Activated CD8-positive, alpha-beta memory T cell treated with anti-CD3 and anti-CD28 coated beads, Interleukin-2, amount 50 U/mL, for 24 hours (primary cell): ENCODE data around the gene AKAP6.
"Not testable (repeated sequence)": the region's sequence is repeated elsewhere in the genome, so short reads cannot be mapped to it uniquely, and the experiment has no call there.

Experiments used
- DNase-seq: peaks from one replicate; pipeline ENCODE4 v3.0.0-alpha.2; 2020; ENCODE audit errors: extremely low read depth

Gene AKAP6

GRCh38 chr14:32744811-32745445 is 415.8 kb downstream of the AKAP6 start:
- no peak for DNase-seq

- no peak for DNase-seq
Observed at GRCh38 chr14:32754209-32754608, 425.1 kb downstream of the AKAP6 start.

- no peak for DNase-seq
Observed at GRCh38 chr14:32756173-32756572, 427.1 kb downstream of the AKAP6 start.

- DNase-seq: no peak
Observed at GRCh38 chr14:32756775-32757174, 427.7 kb downstream of the AKAP6 start.

- no peak for DNase-seq
Observed at GRCh38 chr14:32757568-32757967, 428.5 kb downstream of the AKAP6 start.

- no peak for DNase-seq
Observed at GRCh38 chr14:32761381-32761968, 432.4 kb downstream of the AKAP6 start.

GRCh38 chr14:32762886-32763285 is 433.8 kb downstream of the AKAP6 start:
- DNase-seq: no peak

GRCh38 chr14:32763673-32764072 is 434.6 kb downstream of the AKAP6 start:
- no peak for DNase-seq

GRCh38 chr14:32764131-32764530 is 435.0 kb downstream of the AKAP6 start:
- DNase-seq: no peak

GRCh38 chr14:32770422-32770821 is 441.3 kb downstream of the AKAP6 start:
- DNase-seq: no peak

- DNase-seq: no peak
Observed at GRCh38 chr14:32774214-32774613, 445.1 kb downstream of the AKAP6 start.

GRCh38 chr14:32779840-32780239 is 450.7 kb downstream of the AKAP6 start:
- DNase-seq: no peak

GRCh38 chr14:32784405-32784804 is 455.3 kb downstream of the AKAP6 start:
- DNase-seq: no peak

GRCh38 chr14:32785585-32785984 is 456.5 kb downstream of the AKAP6 start:
- no peak for DNase-seq

- DNase-seq: no peak
Observed at GRCh38 chr14:32786886-32787285, 457.8 kb downstream of the AKAP6 start.

GRCh38 chr14:32793033-32793432 is 463.9 kb downstream of the AKAP6 start:
- not testable (repeated sequence) for DNase-seq

- DNase-seq: no peak
Observed at GRCh38 chr14:32800320-32800719, 471.2 kb downstream of the AKAP6 start.

GRCh38 chr14:32802295-32802694 is 473.2 kb downstream of the AKAP6 start:
- DNase-seq: no peak

GRCh38 chr14:32805979-32806378 is 476.9 kb downstream of the AKAP6 start:
- no peak for DNase-seq

GRCh38 chr14:32808644-32809043 is 479.5 kb downstream of the AKAP6 start:
- no peak for DNase-seq

- DNase-seq: no peak
Observed at GRCh38 chr14:32809255-32809654, 480.2 kb downstream of the AKAP6 start.

- DNase-seq: no peak
Observed at GRCh38 chr14:32813401-32813800, 484.3 kb downstream of the AKAP6 start.

GRCh38 chr14:32814721-32815120 is 485.6 kb downstream of the AKAP6 start:
- no peak for DNase-seq

- no peak for DNase-seq
Observed at GRCh38 chr14:32816588-32816987, 487.5 kb downstream of the AKAP6 start.
